ENCODE measurements around the gene FLACC1.
"Not testable (repeated sequence)": the region's sequence is repeated elsewhere in the genome, so short reads cannot be mapped to it uniquely, and the experiment has no call there.

The FLACC1 gene

GRCh38 chr2:201313362-201313761 lies 43.8 kb downstream of the FLACC1 start:
- Histone ChIP-seq H3K4me2 (ENCODE audit: low read length) (no peak overlapping the region), H3K4me3 (ENCODE audit: low read depth, low read length) (no peak overlapping the region), H3K27me3 (ENCODE audit: control insufficient read depth, insufficient read depth, low read length) (no peaks in the 10 kb centered on the region), H3K79me2 (no peaks in the 10 kb centered on the region), H3K9ac (no peak overlapping the region), H2AFZ (no peak overlapping the region), H3K9me3 (ENCODE audit: control insufficient read depth, low read length) (no peaks in the 10 kb centered on the region), H3K4me1 (no peaks in the 10 kb centered on the region), H3K36me3 (ENCODE audit: control insufficient read depth, insufficient read depth, low read length) (no peaks in the 10 kb centered on the region), H3K27ac (no peak overlapping the region)
- TF ChIP-seq CTCF (IDR thresholded peaks at IDR 0.05): no peak

- Histone ChIP-seq H2AFZ (no peak overlapping the region), H3K4me2 (ENCODE audit: low read length) (no peak overlapping the region), H3K4me1 (no peaks in the 10 kb centered on the region), H3K27me3 (ENCODE audit: control insufficient read depth, insufficient read depth, low read length) (no peaks in the 10 kb centered on the region), H3K79me2 (no peaks in the 10 kb centered on the region), H3K27ac (no peak overlapping the region), H3K4me3 (ENCODE audit: low read depth, low read length) (no peak overlapping the region), H3K36me3 (ENCODE audit: control insufficient read depth, insufficient read depth, low read length) (no peaks in the 10 kb centered on the region), H3K9me3 (ENCODE audit: control insufficient read depth, low read length) (no peaks in the 10 kb centered on the region), H3K9ac (no peak overlapping the region)
- TF ChIP-seq CTCF (IDR thresholded peaks at IDR 0.05): no peak
These were observed 48.2 kb downstream of the FLACC1 start for GRCh38 chr2:201308914-201309313.

GRCh38 chr2:201307876-201308275 lies 49.3 kb downstream of the FLACC1 start:
- H3K36me3 ChIP-seq (ENCODE audit: control insufficient read depth, insufficient read depth, low read length): no peaks in the 10 kb centered on the region
- no peak overlapping the region for H2AFZ ChIP-seq
- H3K9ac ChIP-seq: no peak overlapping the region
- no peaks in the 10 kb centered on the region for H3K79me2 ChIP-seq
- TF ChIP-seq CTCF (IDR thresholded peaks at IDR 0.05): no peak
- no peak overlapping the region for H3K4me3 ChIP-seq (ENCODE audit: low read depth, low read length)
- H3K4me1 ChIP-seq: no peaks in the 10 kb centered on the region
- H3K27me3 ChIP-seq (ENCODE audit: control insufficient read depth, insufficient read depth, low read length): no peaks in the 10 kb centered on the region
- no peaks in the 10 kb centered on the region for H3K9me3 ChIP-seq (ENCODE audit: control insufficient read depth, low read length)
- no peak overlapping the region for H3K4me2 ChIP-seq (ENCODE audit: low read length)
- H3K27ac ChIP-seq: no peak overlapping the region

- not testable (repeated sequence) for H2AFZ ChIP-seq; H3K79me2 ChIP-seq; H3K4me2 ChIP-seq (ENCODE audit: low read length); H3K27ac ChIP-seq; H3K36me3 ChIP-seq (ENCODE audit: control insufficient read depth, insufficient read depth, low read length); H3K9ac ChIP-seq; H3K4me1 ChIP-seq; H3K4me3 ChIP-seq (ENCODE audit: low read depth, low read length); H3K27me3 ChIP-seq (ENCODE audit: control insufficient read depth, insufficient read depth, low read length); H3K9me3 ChIP-seq (ENCODE audit: control insufficient read depth, low read length)
These were observed 57.2 kb downstream of the FLACC1 start for GRCh38 chr2:201299929-201300328.

GRCh38 chr2:201298462-201299052 lies 58.6 kb downstream of the FLACC1 start:
- Histone ChIP-seq H3K4me3 (ENCODE audit: low read depth, low read length) (no peak overlapping the region), H3K36me3 (ENCODE audit: control insufficient read depth, insufficient read depth, low read length) (no peaks in the 10 kb centered on the region), H3K4me2 (ENCODE audit: low read length) (no peak overlapping the region), H3K4me1 (no peaks in the 10 kb centered on the region), H3K9me3 (ENCODE audit: control insufficient read depth, low read length) (no peaks in the 10 kb centered on the region), H3K27ac (no peak overlapping the region), H3K79me2 (no peaks in the 10 kb centered on the region), H3K9ac (no peak overlapping the region), H3K27me3 (ENCODE audit: control insufficient read depth, insufficient read depth, low read length) (no peaks in the 10 kb centered on the region), H2AFZ (no peak overlapping the region)
- no peak for TF ChIP-seq CTCF (IDR thresholded peaks at IDR 0.05)

GRCh38 chr2:201290457-201291148 lies 66.5 kb downstream of the FLACC1 start:
- H3K9ac ChIP-seq; H3K79me2 ChIP-seq; H3K4me1 ChIP-seq; H3K9me3 ChIP-seq (ENCODE audit: control insufficient read depth, low read length); H3K4me3 ChIP-seq (ENCODE audit: low read depth, low read length); H3K27ac ChIP-seq; H2AFZ ChIP-seq; H3K36me3 ChIP-seq (ENCODE audit: control insufficient read depth, insufficient read depth, low read length); H3K27me3 ChIP-seq (ENCODE audit: control insufficient read depth, insufficient read depth, low read length); H3K4me2 ChIP-seq (ENCODE audit: low read length): not testable (repeated sequence)
